Vagina (tissue), 2 donors: ENCODE measurements around the gene MED13L. TPM values are rescaled to one million over a fixed set of nuclear protein-coding genes. Genes with fewer than 3 reads are reported as not detected.

Experiments
- DNase-seq, 2 donors: peaks; one replicate each; pipeline ENCODE4 v3.0.0-alpha.2; 2017; ENCODE audit errors: extremely low spot score in 2 of 2
- H3K27ac ChIP-seq: fragments of 200-600 bp; sonication (generic); one replicate; pipeline ENCODE4 v1.5.1; 2019
- H3K27me3 ChIP-seq: fragments of 200-600 bp; sonication (generic); one replicate; pipeline ENCODE4 v1.5.1; 2019
- H3K36me3 ChIP-seq, 2 donors: fragments of 200-600 bp; sonication (generic); one replicate each; pipeline ENCODE4 v1.5.1; 2017 to 2019
- H3K4me1 ChIP-seq: fragments of 200-600 bp; sonication (generic); one replicate; pipeline ENCODE4 v1.5.1; 2019
- H3K4me3 ChIP-seq, 2 donors: fragments of 200-600 bp; sonication (generic); 1 replicate in 1 of 2; 2 replicates in 1 of 2; pipeline ENCODE4 v1.5.1; 2016 to 2019
- H3K9me3 ChIP-seq: fragments of 200-600 bp; sonication (generic); one replicate; pipeline ENCODE4 v1.5.1; 2019
- CTCF ChIP-seq, 3 experiments: fragments of 450-650 bp in 2 of 3; fragments of 200-600 bp in 1 of 3; sonication (generic) in 1 of 3; IDR thresholded peaks; one replicate each; pipeline ENCODE4 v1.5.1; 2017 to 2019; ENCODE audit warnings: antibody characterized with exemption in 3 of 3, mild to moderate bottlenecking in 2 of 3, moderate library complexity in 2 of 3
- POLR2A ChIP-seq, 2 donors: fragments of 450-650 bp; IDR thresholded peaks; one replicate each; pipeline ENCODE4 v1.6.1; 2017; ENCODE audit warnings: antibody characterized with exemption in 2 of 2, mild to moderate bottlenecking in 2 of 2, moderate library complexity in 2 of 2
- POLR2AphosphoS5 ChIP-seq, 2 donors: sonication (generic); formaldehyde crosslinking; IDR thresholded peaks; one replicate each; pipeline ENCODE4 v1.9.0; 2017; ENCODE audit warnings: antibody characterized with exemption in 2 of 2, mild to moderate bottlenecking in 2 of 2, low read depth in 1 of 2; ENCODE audit not compliant: insufficient read depth in 1 of 2
- intact Hi-C: fragments of 100-400 bp; cut with DNase I; formaldehyde crosslinking; loops from one replicate; pipeline ENCODE4 v1.15.1; 2023
- total RNA-seq: library from RNA; depleted of rRNA; stranded (reverse); fragments of >200 nt; gene quantifications from one replicate; pipeline ENCODE4 v1.2.3, GENCODE V29; 2016

Gene MED13L
- total RNA-seq, 1 donor from 2014 or later, result 161 TPM

GRCh38 chr12:116304621-116305020 is 27.1 kb upstream of the MED13L start:
- DNase-seq, result no peak
- Histone ChIP-seq H3K27ac (no peak overlapping the region), H3K4me3 (no peak overlapping the region), H3K9me3 (no peaks in the 10 kb centered on the region), H3K27me3 (no peaks in the 10 kb centered on the region), H3K36me3 (no peaks in the 10 kb centered on the region), H3K4me1 (peaks cover 38% of the 10 kb centered on the region)
- intact Hi-C loops, result no loop called here
- TF ChIP-seq POLR2A (IDR thresholded peaks at IDR 0.05) (no peak), POLR2AphosphoS5 (IDR thresholded peaks at IDR 0.05; ENCODE audit: insufficient read depth in 1 of 2, low read depth in 1 of 2) (no peak), CTCF (IDR thresholded peaks at IDR 0.05) (no peak)

GRCh38 chr12:116303929-116304328 is 26.4 kb upstream of the MED13L start:
- Histone ChIP-seq H3K27me3 (no peaks in the 10 kb centered on the region), H3K4me1 (peaks cover 45% of the 10 kb centered on the region), H3K4me3 (no peak overlapping the region), H3K27ac (no peak overlapping the region), H3K36me3 (no peaks in the 10 kb centered on the region), H3K9me3 (no peaks in the 10 kb centered on the region)
- TF ChIP-seq POLR2AphosphoS5 (IDR thresholded peaks at IDR 0.05; ENCODE audit: insufficient read depth in 1 of 2, low read depth in 1 of 2), result no peak
- no peak for TF ChIP-seq CTCF (IDR thresholded peaks at IDR 0.05)
- no peak for TF ChIP-seq POLR2A (IDR thresholded peaks at IDR 0.05)
- DNase-seq, result no peak
- intact Hi-C loops, result no loop called here

GRCh38 chr12:116303066-116303465 is 25.6 kb upstream of the MED13L start:
- Histone ChIP-seq H3K4me1 (peaks cover 49% of the 10 kb centered on the region), H3K4me3 (no peak overlapping the region), H3K27me3 (no peaks in the 10 kb centered on the region), H3K36me3 (no peaks in the 10 kb centered on the region), H3K9me3 (no peaks in the 10 kb centered on the region), H3K27ac (no peak overlapping the region)
- intact Hi-C loops, result no loop called here
- TF ChIP-seq POLR2AphosphoS5 (IDR thresholded peaks at IDR 0.05; ENCODE audit: insufficient read depth in 1 of 2, low read depth in 1 of 2) (no peak), POLR2A (IDR thresholded peaks at IDR 0.05) (no peak), CTCF (IDR thresholded peaks at IDR 0.05) (no peak)
- DNase-seq, result no peak

GRCh38 chr12:116302166-116303058 is 24.9 kb upstream of the MED13L start:
- Histone ChIP-seq H3K9me3 (no peaks in the 10 kb centered on the region), H3K4me1 (peaks cover 49% of the 10 kb centered on the region), H3K4me3 (no peak overlapping the region), H3K27ac (no peak overlapping the region), H3K36me3 (no peaks in the 10 kb centered on the region), H3K27me3 (no peaks in the 10 kb centered on the region)
- intact Hi-C loops, result no loop called here
- TF ChIP-seq POLR2A (IDR thresholded peaks at IDR 0.05), result no peak
- TF ChIP-seq POLR2AphosphoS5 (IDR thresholded peaks at IDR 0.05; ENCODE audit: insufficient read depth in 1 of 2, low read depth in 1 of 2), result no peak
- TF ChIP-seq CTCF (IDR thresholded peaks at IDR 0.05), result no peak
- DNase-seq, result no peak

- no peak for DNase-seq
- Histone ChIP-seq H3K4me3 (no peak overlapping the region), H3K27ac (no peak overlapping the region), H3K27me3 (no peaks in the 10 kb centered on the region), H3K36me3 (no peaks in the 10 kb centered on the region), H3K4me1 (peaks cover 46% of the 10 kb centered on the region), H3K9me3 (no peaks in the 10 kb centered on the region)
- intact Hi-C loops, result no loop called here
- no peak for TF ChIP-seq CTCF (IDR thresholded peaks at IDR 0.05)
- no peak for TF ChIP-seq POLR2AphosphoS5 (IDR thresholded peaks at IDR 0.05; ENCODE audit: insufficient read depth in 1 of 2, low read depth in 1 of 2)
- TF ChIP-seq POLR2A (IDR thresholded peaks at IDR 0.05), result no peak
Observed at GRCh38 chr12:116301621-116302020, 24.1 kb upstream of the MED13L start.
